Measurements from ENCODE around the gene SLC2A11. TPM values are rescaled to one million over a fixed set of nuclear protein-coding genes. Genes with fewer than 3 reads are reported as not detected.

The SLC2A11 gene
- total and polyA plus RNA-seq, 2 donors from 2014 or later: 23.7 to 28.9 TPM

GRCh38 chr22:23827351-23827995, 30.2 kb upstream of the SLC2A11 start:
- FAIRE-seq: no peak

GRCh38 chr22:23828800-23829680, 28.6 kb upstream of the SLC2A11 start:
- peaks cover 2 to 48% (median 28%) of the 10 kb centered on the region in 3 donors for H3K36me3 ChIP-seq (ENCODE audit: control insufficient read depth in 2 of 3, insufficient read depth in 3 of 3, low read length in 3 of 3)
- H3K4me1 ChIP-seq (ENCODE audit: control insufficient read depth in 2 of 3, insufficient read depth in 2 of 3, low read depth in 1 of 3, low read length in 3 of 3): peaks cover 0 to 6% (median 0%) of the 10 kb centered on the region in 3 donors
- no peaks in the 10 kb centered on the region for H3K27me3 ChIP-seq (ENCODE audit: control insufficient read depth, insufficient read depth, low read length)
- DNase-seq: peak in 1 of 5 donors; percentile 32
- no peak overlapping the region for H3K27ac ChIP-seq (ENCODE audit: low read depth in 2 of 2, low read length in 2 of 2)
- H3K9me3 ChIP-seq (ENCODE audit: control insufficient read depth in 2 of 3, insufficient read depth in 1 of 3, low read length in 3 of 3): no peaks in the 10 kb centered on the region
- H3K9ac ChIP-seq (ENCODE audit: low read length in 3 of 3): no peak overlapping the region
- intact Hi-C loops (cut with DNase I): no loop called here
- TF ChIP-seq, protein P1, sequence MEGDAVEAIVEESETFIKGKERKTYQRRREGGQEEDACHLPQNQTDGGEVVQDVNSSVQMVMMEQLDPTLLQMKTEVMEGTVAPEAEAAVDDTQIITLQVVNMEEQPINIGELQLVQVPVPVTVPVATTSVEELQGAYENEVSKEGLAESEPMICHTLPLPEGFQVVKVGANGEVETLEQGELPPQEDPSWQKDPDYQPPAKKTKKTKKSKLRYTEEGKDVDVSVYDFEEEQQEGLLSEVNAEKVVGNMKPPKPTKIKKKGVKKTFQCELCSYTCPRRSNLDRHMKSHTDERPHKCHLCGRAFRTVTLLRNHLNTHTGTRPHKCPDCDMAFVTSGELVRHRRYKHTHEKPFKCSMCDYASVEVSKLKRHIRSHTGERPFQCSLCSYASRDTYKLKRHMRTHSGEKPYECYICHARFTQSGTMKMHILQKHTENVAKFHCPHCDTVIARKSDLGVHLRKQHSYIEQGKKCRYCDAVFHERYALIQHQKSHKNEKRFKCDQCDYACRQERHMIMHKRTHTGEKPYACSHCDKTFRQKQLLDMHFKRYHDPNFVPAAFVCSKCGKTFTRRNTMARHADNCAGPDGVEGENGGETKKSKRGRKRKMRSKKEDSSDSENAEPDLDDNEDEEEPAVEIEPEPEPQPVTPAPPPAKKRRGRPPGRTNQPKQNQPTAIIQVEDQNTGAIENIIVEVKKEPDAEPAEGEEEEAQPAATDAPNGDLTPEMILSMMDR (IDR thresholded peaks at IDR 0.05; ENCODE audit: borderline replicate concordance, extremely low read depth, insufficient read depth): no peak
- no peak for FAIRE-seq
- H3K4me3 ChIP-seq (ENCODE audit: low read length in 3 of 3): no peak overlapping the region

More at GRCh38 chr22:23827351-23827995, 30.2 kb upstream of the SLC2A11 start:
- no peaks in the 10 kb centered on the region for H3K9me3 ChIP-seq (ENCODE audit: control insufficient read depth in 2 of 3, insufficient read depth in 1 of 3, low read length in 3 of 3)
- H3K36me3 ChIP-seq (ENCODE audit: control insufficient read depth in 2 of 3, insufficient read depth in 3 of 3, low read length in 3 of 3): peaks cover 2 to 54% (median 32%) of the 10 kb centered on the region in 3 donors
- DNase-seq: peak in 1 of 5 donors; percentile 41
- no peak overlapping the region for H3K4me3 ChIP-seq (ENCODE audit: low read length in 3 of 3)
- intact Hi-C loops (cut with DNase I): no loop called here
- H3K27me3 ChIP-seq (ENCODE audit: control insufficient read depth, insufficient read depth, low read length): no peaks in the 10 kb centered on the region
- H3K9ac ChIP-seq (ENCODE audit: low read length in 3 of 3): no peak overlapping the region
- TF ChIP-seq, protein P1 (IDR thresholded peaks at IDR 0.05; ENCODE audit: borderline replicate concordance, extremely low read depth, insufficient read depth): no peak
- no peak overlapping the region for H3K27ac ChIP-seq (ENCODE audit: low read depth in 2 of 2, low read length in 2 of 2)
- peaks cover 0 to 6% (median 5%) of the 10 kb centered on the region in 3 donors for H3K4me1 ChIP-seq (ENCODE audit: control insufficient read depth in 2 of 3, insufficient read depth in 2 of 3, low read depth in 1 of 3, low read length in 3 of 3)

GRCh38 chr22:23829845-23830372, 27.8 kb upstream of the SLC2A11 start:
- H3K4me1 ChIP-seq (ENCODE audit: control insufficient read depth in 2 of 3, insufficient read depth in 2 of 3, low read depth in 1 of 3, low read length in 3 of 3): peaks cover 0 to 6% (median 0%) of the 10 kb centered on the region in 3 donors
- H3K4me3 ChIP-seq (ENCODE audit: low read length in 3 of 3): no peak overlapping the region
- peaks cover 2 to 40% (median 21%) of the 10 kb centered on the region in 3 donors for H3K36me3 ChIP-seq (ENCODE audit: control insufficient read depth in 2 of 3, insufficient read depth in 3 of 3, low read length in 3 of 3)
- no peaks in the 10 kb centered on the region for H3K27me3 ChIP-seq (ENCODE audit: control insufficient read depth, insufficient read depth, low read length)
- no peak overlapping the region for H3K27ac ChIP-seq (ENCODE audit: low read depth in 2 of 2, low read length in 2 of 2)
- H3K9ac ChIP-seq (ENCODE audit: low read length in 3 of 3): no peak overlapping the region
- no peaks in the 10 kb centered on the region for H3K9me3 ChIP-seq (ENCODE audit: control insufficient read depth in 2 of 3, insufficient read depth in 1 of 3, low read length in 3 of 3)
- TF ChIP-seq, protein P1 (IDR thresholded peaks at IDR 0.05; ENCODE audit: borderline replicate concordance, extremely low read depth, insufficient read depth): no peak
- DNase-seq (peak in 1 of 5 donors; percentile 2), FAIRE-seq (no peak)
- intact Hi-C loops (cut with DNase I): no loop called here
